Osteocyte (in vitro differentiated cells): ENCODE data around the gene SOX1. TPM values are rescaled to one million over a fixed set of nuclear protein-coding genes. Genes with fewer than 3 reads are reported as not detected.

Experiments used
- DNase-seq: peaks from one replicate; pipeline ENCODE4 v3.0.0; 2021; ENCODE audit warnings: mixed read lengths; ENCODE audit not compliant: unreplicated experiment; ENCODE audit errors: extremely low spot score
- H3K27ac Mint-ChIP-seq: one replicate; pipeline ENCODE4 v1.8.0; 2021; ENCODE audit warnings: mild to moderate bottlenecking, mixed read lengths; ENCODE audit not compliant: unreplicated experiment
- H3K27me3 Mint-ChIP-seq: one replicate; pipeline ENCODE4 v1.8.0; 2021; ENCODE audit warnings: mixed read lengths; ENCODE audit not compliant: unreplicated experiment
- H3K36me3 Mint-ChIP-seq: one replicate; pipeline ENCODE4 v1.8.0; 2021; ENCODE audit warnings: mixed read lengths; ENCODE audit not compliant: unreplicated experiment
- H3K4me1 Mint-ChIP-seq: one replicate; pipeline ENCODE4 v1.8.0; 2021; ENCODE audit warnings: mixed read lengths; ENCODE audit not compliant: unreplicated experiment
- H3K4me3 Mint-ChIP-seq: one replicate; pipeline ENCODE4 v1.8.0; 2021; ENCODE audit warnings: mild to moderate bottlenecking, moderate library complexity, mixed read lengths; ENCODE audit not compliant: unreplicated experiment
- H3K9me3 Mint-ChIP-seq: one replicate; pipeline ENCODE4 v1.8.0; 2021; ENCODE audit warnings: mixed read lengths; ENCODE audit not compliant: unreplicated experiment
- total RNA-seq: library from RNA; stranded (reverse); gene quantifications from 2 replicates; pipeline ENCODE4 v1.2.1, GENCODE V29; 2021
- TF ChIP-seq, protein P1 (sequence below): fragments of 200-600 bp; sonication (generic); IDR thresholded peaks from 2 replicates; pipeline ENCODE4 v1.5.0; 2021; ENCODE audit warnings: antibody characterized with exemption, mild to moderate bottlenecking, moderate library complexity

Gene SOX1
- total RNA-seq, 1 donor from 2014 or later, result not detected

DNA sequence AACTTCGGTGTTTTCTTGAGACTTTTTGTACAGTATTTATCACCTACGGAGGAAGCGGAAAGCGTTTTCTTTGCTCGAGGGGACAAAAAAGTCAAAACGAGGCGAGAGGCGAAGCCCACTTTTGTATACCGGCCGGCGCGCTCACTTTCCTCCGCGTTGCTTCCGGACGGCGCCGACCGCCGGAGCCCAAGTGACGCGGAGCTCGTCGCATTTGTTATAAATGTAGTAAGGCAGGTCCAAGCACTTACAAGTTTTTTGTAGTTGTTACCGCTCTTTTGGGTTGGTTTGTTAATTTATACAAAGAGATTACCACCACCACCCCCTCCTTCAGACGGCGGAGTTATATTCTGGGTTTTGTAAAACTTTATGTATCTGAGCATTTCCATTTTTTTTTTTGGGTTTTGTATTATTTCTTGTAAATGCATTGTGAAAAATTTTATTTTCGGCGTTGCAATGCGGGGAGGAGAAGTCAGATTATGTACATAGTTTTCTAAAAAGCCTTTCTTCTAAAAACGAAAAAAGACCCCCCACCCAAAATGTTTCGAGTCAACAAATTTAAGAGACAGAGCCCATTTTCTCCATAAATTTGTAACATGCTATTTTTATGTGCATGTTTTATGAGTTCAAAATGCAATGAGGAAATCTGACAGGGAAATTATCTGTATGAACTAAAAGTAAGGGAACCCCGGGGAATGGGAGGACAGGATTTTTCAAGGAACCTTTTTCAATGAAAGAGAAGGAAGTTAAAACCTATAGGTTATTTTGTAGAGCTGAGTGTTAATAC is 2.3 kb downstream of the SOX1 start:
- Mint-ChIP-seq H3K4me1 (peaks cover 23% of the 10 kb centered on the region), H3K9me3 (no peaks in the 10 kb centered on the region), H3K27ac (peak overlapping the region; percentile 39), H3K27me3 (peaks cover 61% of the 10 kb centered on the region), H3K4me3 (peak overlapping the region; percentile 50), H3K36me3 (peaks cover 4% of the 10 kb centered on the region)
- no peak for DNase-seq
- TF ChIP-seq, protein P1, sequence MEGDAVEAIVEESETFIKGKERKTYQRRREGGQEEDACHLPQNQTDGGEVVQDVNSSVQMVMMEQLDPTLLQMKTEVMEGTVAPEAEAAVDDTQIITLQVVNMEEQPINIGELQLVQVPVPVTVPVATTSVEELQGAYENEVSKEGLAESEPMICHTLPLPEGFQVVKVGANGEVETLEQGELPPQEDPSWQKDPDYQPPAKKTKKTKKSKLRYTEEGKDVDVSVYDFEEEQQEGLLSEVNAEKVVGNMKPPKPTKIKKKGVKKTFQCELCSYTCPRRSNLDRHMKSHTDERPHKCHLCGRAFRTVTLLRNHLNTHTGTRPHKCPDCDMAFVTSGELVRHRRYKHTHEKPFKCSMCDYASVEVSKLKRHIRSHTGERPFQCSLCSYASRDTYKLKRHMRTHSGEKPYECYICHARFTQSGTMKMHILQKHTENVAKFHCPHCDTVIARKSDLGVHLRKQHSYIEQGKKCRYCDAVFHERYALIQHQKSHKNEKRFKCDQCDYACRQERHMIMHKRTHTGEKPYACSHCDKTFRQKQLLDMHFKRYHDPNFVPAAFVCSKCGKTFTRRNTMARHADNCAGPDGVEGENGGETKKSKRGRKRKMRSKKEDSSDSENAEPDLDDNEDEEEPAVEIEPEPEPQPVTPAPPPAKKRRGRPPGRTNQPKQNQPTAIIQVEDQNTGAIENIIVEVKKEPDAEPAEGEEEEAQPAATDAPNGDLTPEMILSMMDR, result no peak

DNA sequence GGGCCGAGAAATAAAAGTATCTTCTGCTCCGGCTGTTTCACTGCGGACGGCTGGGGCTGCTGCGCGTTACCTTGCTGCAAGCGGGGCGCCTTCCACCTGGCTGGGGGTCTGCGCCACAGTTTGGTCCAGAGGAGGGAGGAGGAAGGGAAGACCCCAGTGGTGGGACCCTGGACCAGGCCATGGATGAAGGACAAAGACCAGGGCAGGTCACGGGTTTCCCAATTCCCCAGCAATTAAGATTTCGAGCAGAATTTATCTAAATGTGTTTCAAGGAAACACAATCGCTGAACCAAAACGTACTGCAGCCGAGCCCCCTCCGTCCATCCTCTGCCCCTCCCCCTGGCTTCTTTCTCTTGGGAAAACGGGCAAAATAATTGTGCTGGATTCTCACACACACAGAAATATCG is 2.9 kb downstream of the SOX1 start:
- Mint-ChIP-seq H3K9me3 (no peaks in the 10 kb centered on the region), H3K27ac (no peak overlapping the region), H3K36me3 (peaks cover 4% of the 10 kb centered on the region), H3K27me3 (peaks cover 63% of the 10 kb centered on the region), H3K4me3 (no peak overlapping the region), H3K4me1 (peaks cover 23% of the 10 kb centered on the region)
- TF ChIP-seq, protein P1, result no peak
- no peak for DNase-seq

DNA sequence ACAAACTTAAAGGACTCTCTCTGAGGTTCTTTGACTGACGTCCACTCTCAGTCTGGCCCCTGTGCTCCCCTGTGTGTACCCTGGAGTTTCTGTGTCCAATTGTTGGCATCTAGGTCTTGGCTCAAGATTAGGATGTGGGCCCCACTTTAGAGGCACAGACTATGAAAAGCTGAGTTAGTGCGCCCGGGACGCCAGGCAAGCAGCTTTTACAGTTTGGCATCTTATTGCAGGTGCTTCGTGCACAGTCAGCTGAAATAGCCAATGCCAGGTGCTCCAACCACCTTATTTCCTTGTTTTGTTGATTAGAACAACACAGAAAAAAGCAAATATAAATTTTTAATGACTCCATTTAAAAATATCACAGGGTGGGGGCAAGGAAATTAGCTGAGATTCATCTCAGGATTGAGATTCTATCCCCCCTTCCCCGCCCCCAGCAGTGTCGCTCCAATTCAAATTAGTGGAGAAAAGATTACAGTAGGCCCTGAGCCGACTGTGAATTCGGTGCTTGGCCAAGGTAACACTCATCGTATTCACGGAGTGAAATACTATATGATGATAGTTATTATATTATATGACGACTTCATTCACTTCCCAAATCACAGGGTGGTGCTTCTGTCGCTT is 4.3 kb downstream of the SOX1 start:
- no peak for DNase-seq
- H3K27me3 Mint-ChIP-seq, result peaks cover 64% of the 10 kb centered on the region
- H3K4me3 Mint-ChIP-seq, result no peak overlapping the region
- TF ChIP-seq, protein P1, result no peak
- H3K27ac Mint-ChIP-seq, result no peak overlapping the region
- peaks cover 4% of the 10 kb centered on the region for H3K36me3 Mint-ChIP-seq
- no peaks in the 10 kb centered on the region for H3K9me3 Mint-ChIP-seq
- peaks cover 19% of the 10 kb centered on the region for H3K4me1 Mint-ChIP-seq

DNA sequence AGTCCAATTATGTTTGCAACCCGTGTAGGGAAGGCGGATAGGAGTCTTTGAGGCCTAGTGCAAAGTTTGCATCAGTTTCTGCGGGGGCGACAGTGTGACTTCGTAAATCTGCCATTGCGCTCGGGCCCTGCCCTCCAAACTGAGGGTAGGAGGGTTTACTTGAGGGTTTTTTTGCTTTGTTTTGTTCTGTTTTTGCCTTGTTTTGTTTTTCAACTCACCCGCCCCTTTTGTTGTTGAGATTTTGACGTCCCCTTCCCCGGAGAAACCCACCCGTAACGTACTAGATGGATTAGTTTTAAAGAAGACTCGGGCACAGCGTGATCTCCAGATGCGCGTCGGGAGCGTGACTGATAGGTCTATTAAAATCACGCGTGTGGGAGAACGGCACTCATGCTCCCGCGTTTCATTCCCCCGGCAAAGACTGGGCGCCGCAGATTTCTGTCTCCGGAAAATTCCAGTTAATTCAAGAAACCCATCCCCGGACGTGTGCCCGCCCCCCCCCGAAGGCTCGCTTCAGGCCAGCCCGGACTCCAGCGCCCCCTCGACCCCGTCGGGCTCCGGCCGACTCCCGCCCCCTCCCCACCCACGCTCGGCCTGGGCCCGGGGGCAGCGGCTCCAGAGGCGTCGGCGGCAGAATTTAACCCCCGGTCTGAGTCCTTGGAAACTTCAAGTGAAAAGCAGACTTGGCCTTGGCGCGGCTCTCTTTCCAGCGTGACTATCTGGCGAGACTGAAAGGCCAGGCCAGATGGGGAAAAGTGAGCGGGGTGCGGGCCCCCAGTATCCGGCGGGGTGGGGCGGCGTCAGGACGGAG is 5.0 kb downstream of the SOX1 start:
- H3K27me3 Mint-ChIP-seq, result peaks cover 67% of the 10 kb centered on the region
- TF ChIP-seq, protein P1, result no peak
- H3K4me1 Mint-ChIP-seq, result peaks cover 19% of the 10 kb centered on the region
- H3K36me3 Mint-ChIP-seq, result peaks cover 4% of the 10 kb centered on the region
- H3K4me3 Mint-ChIP-seq, result no peak overlapping the region
- H3K27ac Mint-ChIP-seq, result no peak overlapping the region
- DNase-seq, result no peak
- no peaks in the 10 kb centered on the region for H3K9me3 Mint-ChIP-seq
